Activated T-cell treated with anti-CD3 and anti-CD28 coated beads, Interleukin-2, amount 50 U/mL, for 72 hours (primary cell): ENCODE results near the gene CDR2. TPM values are rescaled to one million over a fixed set of nuclear protein-coding genes. Genes with fewer than 3 reads are reported as not detected.
A peak's percentile ranks its signal among the peaks of the same experiment; 100 is the strongest.

ENCODE experiments used
- ATAC-seq, 2 donors: fragments of 150-1000 bp; cut with Tn5 transposase; replicated peaks in 1 of 2; 2 replicates each; pipeline ENCODE4 v1.10.0; 2021; ENCODE audit warnings: moderate library complexity in 2 of 2, mild to moderate bottlenecking in 1 of 2
- DNase-seq, 2 donors: peaks; one replicate each; pipeline ENCODE4 v3.0.0; 2021 to 2022; ENCODE audit warnings: mixed read lengths in 1 of 2
- H3K27ac Mint-ChIP-seq: one replicate; pipeline ENCODE4 v1.8.0; 2022; ENCODE audit warnings: mild to moderate bottlenecking, moderate library complexity, mixed read lengths
- H3K27me3 Mint-ChIP-seq: one replicate; pipeline ENCODE4 v1.8.0; 2022; ENCODE audit warnings: low read depth, mixed read lengths
- H3K36me3 Mint-ChIP-seq, 2 donors: one replicate each; pipeline ENCODE4 v1.8.0; 2022; ENCODE audit warnings: mixed read lengths in 2 of 2, mild to moderate bottlenecking in 1 of 2; ENCODE audit not compliant: insufficient read depth in 2 of 2
- H3K4me1 Mint-ChIP-seq: one replicate; pipeline ENCODE4 v1.8.0; 2022; ENCODE audit warnings: low read depth, mixed read lengths
- H3K4me3 Mint-ChIP-seq, 2 donors: one replicate each; pipeline ENCODE4 v1.8.0; 2022; ENCODE audit warnings: mild to moderate bottlenecking in 2 of 2, mixed read lengths in 2 of 2, moderate library complexity in 2 of 2
- H3K9me3 Mint-ChIP-seq, 2 donors: one replicate each; pipeline ENCODE4 v1.8.0; 2022; ENCODE audit warnings: mixed read lengths in 2 of 2
- total RNA-seq, 2 donors: library from RNA; stranded (reverse); gene quantifications; one replicate each; pipeline ENCODE4 v1.2.3, GENCODE V29; 2022

The CDR2 gene
- total RNA-seq, 2 donors from 2014 or later: 50.0 to 57.2 TPM

DNA sequence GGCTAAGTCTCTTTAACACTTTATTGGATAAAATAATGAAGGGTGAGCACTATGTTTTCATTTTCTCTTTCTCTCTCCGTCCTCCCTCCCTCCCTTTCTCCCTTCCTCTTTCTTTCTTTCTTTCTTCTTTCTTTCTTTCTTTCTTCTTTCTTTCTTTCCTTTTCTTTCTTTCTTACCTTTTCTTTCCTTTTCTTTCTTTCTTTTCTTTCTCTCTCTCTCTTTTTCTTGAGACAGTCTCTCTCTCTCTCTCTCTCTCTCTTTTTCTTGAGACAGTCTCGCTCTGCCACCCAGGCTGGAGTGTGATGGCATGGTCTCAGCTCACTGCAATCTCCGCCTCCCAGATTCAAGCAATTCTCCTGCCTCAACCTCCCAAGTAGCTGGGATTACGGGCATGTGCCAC lies 21.5 kb upstream of the CDR2 start:
- H3K27ac Mint-ChIP-seq: no peak overlapping the region
- H3K4me3 Mint-ChIP-seq: no peak overlapping the region
- no peaks in the 10 kb centered on the region for H3K4me1 Mint-ChIP-seq
- no peak for ATAC-seq
- H3K36me3 Mint-ChIP-seq: no peaks in the 10 kb centered on the region
- no peak for DNase-seq
- no peaks in the 10 kb centered on the region for H3K27me3 Mint-ChIP-seq
- H3K9me3 Mint-ChIP-seq: no peaks in the 10 kb centered on the region

DNA sequence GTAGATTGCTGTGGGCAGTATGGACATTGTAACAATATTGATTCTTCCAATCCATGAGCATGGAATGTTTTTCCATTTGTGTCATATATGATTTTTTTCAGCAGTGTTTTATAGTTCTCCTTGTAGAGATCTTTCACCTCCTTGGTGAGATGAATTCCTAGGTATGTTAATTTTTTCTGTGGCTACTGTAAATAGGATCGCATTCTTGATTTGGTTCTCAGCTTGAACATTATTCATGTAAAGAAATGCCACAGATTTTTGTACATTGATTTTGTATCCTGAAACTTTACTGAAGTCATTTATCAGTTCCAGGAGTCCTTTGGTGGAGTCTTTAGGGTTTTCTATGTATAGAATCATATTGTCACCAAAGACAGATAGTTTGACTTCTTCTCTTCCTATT lies 19.7 kb upstream of the CDR2 start:
- no peak for ATAC-seq
- no peak overlapping the region for H3K4me3 Mint-ChIP-seq
- no peaks in the 10 kb centered on the region for H3K4me1 Mint-ChIP-seq
- H3K27ac Mint-ChIP-seq: no peak overlapping the region
- no peak for DNase-seq
- no peaks in the 10 kb centered on the region for H3K36me3 Mint-ChIP-seq
- no peaks in the 10 kb centered on the region for H3K9me3 Mint-ChIP-seq
- no peaks in the 10 kb centered on the region for H3K27me3 Mint-ChIP-seq

DNA sequence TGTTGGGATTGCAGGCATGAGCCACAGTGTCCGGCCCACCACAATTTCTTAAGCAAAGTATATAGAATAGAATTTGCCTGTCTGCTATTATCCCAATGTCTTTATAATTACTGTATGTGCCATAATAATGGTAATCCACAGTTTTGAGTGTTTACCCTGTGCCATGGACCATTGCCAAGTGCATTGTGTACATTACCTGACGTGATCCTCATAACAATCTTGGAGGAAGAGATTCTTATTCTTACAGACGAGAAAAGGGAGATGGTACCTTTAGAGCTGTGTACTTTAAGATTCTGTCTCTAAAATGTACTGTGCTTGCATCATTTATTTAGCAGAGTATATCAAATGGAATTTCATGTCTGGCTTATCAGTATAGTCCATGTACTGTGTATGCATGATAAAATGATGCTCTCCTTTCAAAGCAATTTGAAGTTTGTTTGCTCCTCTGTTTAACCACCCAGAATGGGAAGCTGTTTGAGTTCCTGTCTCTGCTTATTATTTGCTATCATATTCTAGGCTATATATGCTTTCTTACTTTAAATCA lies 13.8 kb upstream of the CDR2 start:
- no peaks in the 10 kb centered on the region for H3K4me1 Mint-ChIP-seq
- no peak overlapping the region for H3K27ac Mint-ChIP-seq
- H3K4me3 Mint-ChIP-seq: no peak overlapping the region

DNA sequence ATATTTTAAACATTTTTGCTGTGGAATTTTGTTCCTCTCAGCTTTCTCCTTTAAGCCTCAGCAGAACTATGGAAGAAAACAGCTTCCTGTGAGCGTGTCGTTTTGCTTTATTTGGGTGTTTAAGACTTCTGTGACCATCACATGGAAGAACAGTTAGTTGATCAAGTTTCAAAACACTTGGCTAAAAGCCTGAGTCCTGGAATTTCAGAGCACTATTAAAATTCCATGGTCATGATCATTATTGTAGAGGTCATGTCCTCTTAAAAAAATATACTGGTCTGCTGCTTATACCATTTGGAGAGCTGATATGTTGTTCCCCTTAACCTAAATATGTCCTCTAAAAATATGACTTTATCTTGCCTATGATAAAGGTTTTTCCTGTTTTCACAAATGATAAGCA lies 12.6 kb upstream of the CDR2 start:
- Mint-ChIP-seq H3K27me3 (no peaks in the 10 kb centered on the region), H3K4me3 (no peak overlapping the region), H3K36me3 (no peaks in the 10 kb centered on the region), H3K9me3 (no peaks in the 10 kb centered on the region), H3K4me1 (no peaks in the 10 kb centered on the region), H3K27ac (no peak overlapping the region)
- DNase-seq (no peak), ATAC-seq (no peak)

More for the DNA sequence above, 13.8 kb upstream of the CDR2 start:
- H3K36me3 Mint-ChIP-seq: no peaks in the 10 kb centered on the region
- DNase-seq: no peak
- no peaks in the 10 kb centered on the region for H3K9me3 Mint-ChIP-seq
- no peak for ATAC-seq
- H3K27me3 Mint-ChIP-seq: no peaks in the 10 kb centered on the region

DNA sequence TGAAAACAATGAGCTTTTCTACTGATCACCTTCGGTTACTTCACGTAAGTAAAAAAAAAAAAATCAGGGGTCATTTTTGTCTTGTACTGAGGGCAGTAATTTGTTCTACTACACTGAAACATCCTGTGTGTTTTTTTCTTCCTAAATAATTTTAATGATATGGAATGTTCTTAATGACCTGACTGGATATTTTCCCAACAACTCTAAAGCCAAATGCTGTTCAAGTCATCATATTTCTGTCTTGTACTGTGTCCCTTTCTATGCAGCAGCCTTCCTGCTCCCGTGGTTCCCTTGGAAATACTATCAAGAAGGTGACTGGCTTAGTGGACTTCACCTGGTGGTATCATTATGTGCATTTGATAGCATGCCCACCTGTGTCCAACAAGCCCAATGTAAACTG lies 10.8 kb upstream of the CDR2 start:
- Mint-ChIP-seq H3K9me3 (no peaks in the 10 kb centered on the region), H3K4me3 (no peak overlapping the region), H3K36me3 (peaks cover 0 to 1% of the 10 kb centered on the region in 2 donors), H3K27me3 (no peaks in the 10 kb centered on the region), H3K4me1 (peaks cover 12% of the 10 kb centered on the region), H3K27ac (no peak overlapping the region)
- DNase-seq: no peak
- ATAC-seq: no peak

DNA sequence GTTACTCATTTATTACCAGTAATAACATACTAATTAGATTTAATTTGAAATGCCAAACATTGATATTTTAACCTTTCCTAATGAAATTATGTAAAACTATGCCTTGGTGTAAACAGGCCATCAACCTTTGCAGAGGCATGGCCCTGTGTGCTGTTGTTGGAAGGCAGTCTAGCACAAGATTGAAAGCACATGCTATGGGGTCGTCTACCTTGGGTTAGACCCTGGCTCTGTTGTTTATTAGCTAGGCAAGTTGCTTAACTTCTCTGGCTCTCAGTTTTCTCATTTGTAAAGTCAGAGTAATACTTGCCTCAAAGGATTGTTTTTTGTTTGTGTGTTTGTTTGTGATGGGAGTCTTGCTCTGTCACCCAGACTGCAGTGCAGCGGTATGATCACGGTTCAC lies 9.4 kb upstream of the CDR2 start:
- Mint-ChIP-seq H3K27me3 (no peaks in the 10 kb centered on the region), H3K4me1 (peaks cover 12% of the 10 kb centered on the region), H3K36me3 (peaks cover 0 to 1% of the 10 kb centered on the region in 2 donors), H3K4me3 (no peak overlapping the region), H3K27ac (no peak overlapping the region), H3K9me3 (no peaks in the 10 kb centered on the region)
- ATAC-seq (no peak), DNase-seq (no peak)

DNA sequence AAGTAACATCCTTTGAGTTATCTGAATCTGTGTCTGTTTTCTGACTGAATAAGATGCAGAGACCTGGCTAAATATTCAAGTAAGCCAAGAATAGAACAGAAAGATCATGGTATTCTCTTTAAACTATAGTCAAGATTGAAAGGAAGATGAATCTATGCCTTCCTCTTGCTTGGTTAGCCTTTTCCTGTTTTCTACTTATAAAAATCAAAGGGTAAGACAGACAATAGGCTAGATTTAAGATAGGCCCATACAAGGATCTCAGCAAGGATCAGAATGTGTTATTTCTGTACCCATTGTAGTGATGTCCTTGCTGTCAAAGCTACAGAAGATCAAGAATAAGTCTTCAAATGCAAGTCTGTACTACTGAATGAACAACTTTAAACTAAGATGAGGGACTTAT lies 7.0 kb upstream of the CDR2 start:
- Mint-ChIP-seq H3K27ac (peak overlapping the region; percentile 10), H3K27me3 (no peaks in the 10 kb centered on the region), H3K4me3 (no peak overlapping the region), H3K36me3 (peaks cover 0 to 1% of the 10 kb centered on the region in 2 donors), H3K4me1 (peaks cover 12% of the 10 kb centered on the region), H3K9me3 (no peaks in the 10 kb centered on the region)
- DNase-seq (no peak), ATAC-seq (no peak)

DNA sequence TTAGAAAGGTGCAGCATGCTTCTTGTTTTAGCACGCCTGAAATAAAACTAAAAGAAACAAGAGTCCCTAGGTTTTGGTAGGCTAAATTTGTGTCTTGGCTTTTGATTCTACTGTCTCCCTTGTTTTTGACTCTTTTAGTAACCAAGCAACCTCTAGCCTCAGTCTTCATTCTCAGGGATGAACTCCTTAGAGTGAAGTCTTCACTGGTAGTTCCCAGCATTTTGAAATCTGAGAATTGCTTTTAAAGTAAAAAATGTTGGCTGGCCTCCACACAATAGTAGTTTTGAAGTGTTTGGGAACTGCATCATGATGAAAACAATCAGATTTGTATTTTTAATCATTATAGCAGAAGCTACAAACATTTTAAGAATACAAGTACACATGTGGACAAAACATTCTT lies 6.1 kb upstream of the CDR2 start:
- ATAC-seq (no peak), DNase-seq (no peak)
- H3K4me1 Mint-ChIP-seq: peaks cover 15% of the 10 kb centered on the region
- H3K4me3 Mint-ChIP-seq: no peak overlapping the region
- H3K9me3 Mint-ChIP-seq: no peaks in the 10 kb centered on the region
- peaks cover 0 to 1% of the 10 kb centered on the region in 2 donors for H3K36me3 Mint-ChIP-seq
- peak overlapping the region; percentile 7 for H3K27ac Mint-ChIP-seq
- no peaks in the 10 kb centered on the region for H3K27me3 Mint-ChIP-seq

- H3K27me3 Mint-ChIP-seq: no peaks in the 10 kb centered on the region
- ATAC-seq: no peak
- H3K36me3 Mint-ChIP-seq: peaks cover 0 to 1% of the 10 kb centered on the region in 2 donors
- no peak for DNase-seq
- no peak overlapping the region for H3K4me3 Mint-ChIP-seq
- no peaks in the 10 kb centered on the region for H3K9me3 Mint-ChIP-seq
- no peak overlapping the region for H3K27ac Mint-ChIP-seq
- peaks cover 22% of the 10 kb centered on the region for H3K4me1 Mint-ChIP-seq
Measured at GRCh38 chr16:22379656-22380055, 5.2 kb upstream of the CDR2 start.

- no peak for ATAC-seq
- H3K27ac Mint-ChIP-seq: peak overlapping the region; percentile 71
Measured at GRCh38 chr16:22375963-22376640, 1.7 kb upstream of the CDR2 start.

GRCh38 chr16:22375117-22375962 lies 921 bp upstream of the CDR2 start:
- ATAC-seq (no peak), DNase-seq (peak in 1 of 2 donors; percentile 4)
- Mint-ChIP-seq H3K4me3 (peak overlapping the region; percentile 98 to 100), H3K27me3 (no peaks in the 10 kb centered on the region), H3K27ac (peak overlapping the region; percentile 61), H3K4me1 (peaks cover 36% of the 10 kb centered on the region), H3K9me3 (no peaks in the 10 kb centered on the region), H3K36me3 (peaks cover 2 to 5% of the 10 kb centered on the region in 2 donors)

More at GRCh38 chr16:22375963-22376640, 1.7 kb upstream of the CDR2 start:
- Mint-ChIP-seq H3K4me3 (peak overlapping the region; percentile 47 to 98), H3K9me3 (no peaks in the 10 kb centered on the region), H3K4me1 (peaks cover 35% of the 10 kb centered on the region), H3K36me3 (peaks cover 4 to 5% of the 10 kb centered on the region in 2 donors), H3K27me3 (no peaks in the 10 kb centered on the region)
- no peak for DNase-seq

- ATAC-seq (peak; percentile 12 to 15), DNase-seq (peak; percentile 41 to 53)
- Mint-ChIP-seq H3K4me1 (peaks cover 51% of the 10 kb centered on the region), H3K27ac (peak overlapping the region; percentile 99), H3K27me3 (no peaks in the 10 kb centered on the region), H3K9me3 (no peaks in the 10 kb centered on the region), H3K36me3 (peaks cover 2 to 6% of the 10 kb centered on the region in 2 donors), H3K4me3 (peak overlapping the region; percentile 98 to 100)
Measured at GRCh38 chr16:22373662-22374310, 633 bp downstream of the CDR2 start.
